Panc1 (cell line): ENCODE data around the gene HACL1.

Source experiments
- CTCF ChIP-seq: fragments of 450-650 bp; IDR thresholded peaks from 2 replicates; pipeline ENCODE4 v1.5.1; 2017; ENCODE audit warnings: mild to moderate bottlenecking
- POLR2AphosphoS5 ChIP-seq: IDR thresholded peaks from 2 replicates; pipeline ENCODE4 v1.6.1; 2012; ENCODE audit warnings: mild to moderate bottlenecking, low read depth, low read length, moderate library complexity
- REST ChIP-seq, 2 experiments: IDR thresholded peaks; 2 replicates each; pipeline ENCODE4 v1.6.1; 2011 to 2012; ENCODE audit warnings: low read depth in 2 of 2, control low read depth in 1 of 2, low read length in 1 of 2, mild to moderate bottlenecking in 1 of 2, moderate library complexity in 1 of 2; ENCODE audit not compliant: insufficient read depth in 1 of 2

GRCh38 chr3:15601046-15601398 lies 347 bp downstream of the HACL1 start:
- TF ChIP-seq CTCF (no peak), POLR2AphosphoS5 (no peak), REST (IDR thresholded peaks at IDR 0.05; ENCODE audit: insufficient read depth in 1 of 2, low read depth in 2 of 2, low read length in 1 of 2) (no peak)
